Gastroesophageal sphincter (tissue), 4 donors: Measurements from ENCODE around the gene WSB2. TPM values are rescaled to one million over a fixed set of nuclear protein-coding genes. Genes with fewer than 3 reads are reported as not detected.
A peak's percentile ranks its signal among the peaks of the same experiment; 100 is the strongest.

ENCODE experiments used
- ATAC-seq: fragments of 150-250 bp; one replicate; pipeline ENCODE4 v1.9.1; 2016; ENCODE audit warnings: mild to moderate bottlenecking, moderate library complexity
- H3K27ac ChIP-seq, 4 donors: fragments of 200-600 bp; sonication (generic) in 3 of 4; 1 replicate in 3 of 4; 2 replicates in 1 of 4; pipeline ENCODE4 v1.5.1; 2016 to 2019
- H3K27me3 ChIP-seq: fragments of 200-600 bp; sonication (generic); one replicate; pipeline ENCODE4 v1.5.1; 2019
- H3K36me3 ChIP-seq, 2 donors: fragments of 200-600 bp; sonication (generic); one replicate each; pipeline ENCODE4 v1.5.1; 2019; ENCODE audit warnings: control low read depth in 1 of 2
- H3K4me1 ChIP-seq, 3 donors: fragments of 200-600 bp; sonication (generic); 1 replicate in 2 of 3; 2 replicates in 1 of 3; pipeline ENCODE4 v1.5.1; 2016 to 2019; ENCODE audit warnings: control low read depth in 2 of 3
- H3K4me3 ChIP-seq, 2 donors: fragments of 200-600 bp; sonication (generic); one replicate each; pipeline ENCODE4 v1.5.1; 2019; ENCODE audit warnings: mild to moderate bottlenecking in 1 of 2, moderate library complexity in 1 of 2
- H3K9me3 ChIP-seq, 3 donors: fragments of 200-600 bp; sonication (generic); one replicate each; pipeline ENCODE4 v1.5.1; 2017 to 2019; ENCODE audit warnings: control low read depth in 2 of 3
- EP300 ChIP-seq: sonication (generic); formaldehyde crosslinking; IDR thresholded peaks from one replicate; pipeline ENCODE4 v1.6.1; 2017; ENCODE audit warnings: antibody characterized with exemption, mild to moderate bottlenecking
- POLR2A ChIP-seq, 2 donors: fragments of 450-650 bp; IDR thresholded peaks; one replicate each; pipeline ENCODE4 v1.6.1; 2017; ENCODE audit warnings: antibody characterized with exemption in 2 of 2, mild to moderate bottlenecking in 2 of 2, moderate library complexity in 1 of 2
- POLR2AphosphoS5 ChIP-seq: sonication (generic); formaldehyde crosslinking; IDR thresholded peaks from one replicate; pipeline ENCODE4 v1.6.1; 2017; ENCODE audit warnings: antibody characterized with exemption
- WGBS, 2 donors: methylation state at CpG; one replicate each; pipeline ENCODE4 v1.1.5; 2018; ENCODE audit warnings: low coverage in 1 of 2; 5-methylcytosine and 5-hydroxymethylcytosine counted together
- total RNA-seq, 4 donors: library from RNA; depleted of rRNA; stranded (reverse); fragments of >200 nt; gene quantifications; one replicate each; pipeline ENCODE4 v1.1.0, GENCODE V29; 2016
- TF ChIP-seq, protein P1 (sequence below), 4 experiments: fragments of 200-600 bp in 2 of 4; fragments of 450-650 bp in 2 of 4; sonication (generic) in 1 of 4; IDR thresholded peaks; one replicate each; pipeline ENCODE4 v1.5.1; 2017 to 2019; ENCODE audit warnings: antibody characterized with exemption in 4 of 4, mild to moderate bottlenecking in 2 of 4, moderate library complexity in 2 of 4

WSB2 gene
- total RNA-seq, 4 donors from 2014 or later: 73.0 to 85.9 (median 81.5) TPM

DNA sequence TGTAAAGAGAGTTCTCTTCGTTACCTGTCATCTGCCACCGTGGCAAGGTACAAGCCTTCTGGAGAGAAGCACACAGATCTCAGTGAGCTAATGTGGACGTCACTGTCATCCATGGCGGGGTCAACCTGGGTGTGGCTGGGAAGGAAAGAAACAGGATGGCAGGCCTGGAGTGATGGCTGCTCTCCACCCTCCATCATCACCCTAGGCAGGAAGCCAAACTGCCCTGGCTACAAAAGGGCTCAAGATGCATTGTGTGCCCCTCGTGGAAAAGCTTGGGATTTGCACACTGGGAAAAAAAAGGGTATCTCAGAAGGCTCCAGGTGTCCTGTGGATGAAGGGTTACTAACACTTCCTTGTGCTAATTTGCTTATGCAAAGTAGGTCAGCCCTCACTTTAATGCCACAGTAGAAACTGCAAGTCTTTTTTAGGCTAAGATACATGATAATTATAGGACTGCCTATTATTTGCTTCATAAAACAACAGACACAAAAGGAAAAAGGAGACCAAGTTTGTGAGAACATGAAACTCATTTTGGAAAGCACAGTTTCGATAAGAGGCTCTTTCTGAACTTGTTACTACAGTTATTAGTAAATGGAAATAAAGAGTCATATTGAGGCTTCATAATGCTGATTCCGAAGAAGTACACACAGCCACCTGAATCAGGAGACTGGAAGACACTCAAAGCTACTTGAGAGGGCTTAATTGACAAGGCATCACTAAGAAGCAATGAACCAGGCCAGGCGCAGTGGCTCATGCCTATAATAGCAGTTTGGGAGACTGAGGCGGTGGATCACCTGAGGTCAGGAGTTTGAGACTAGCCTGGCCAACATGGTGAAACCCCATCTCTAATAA lies 25.6 kb downstream of the WSB2 start:
- peaks cover 0 to 100% of the 10 kb centered on the region in 2 donors for H3K36me3 ChIP-seq

DNA sequence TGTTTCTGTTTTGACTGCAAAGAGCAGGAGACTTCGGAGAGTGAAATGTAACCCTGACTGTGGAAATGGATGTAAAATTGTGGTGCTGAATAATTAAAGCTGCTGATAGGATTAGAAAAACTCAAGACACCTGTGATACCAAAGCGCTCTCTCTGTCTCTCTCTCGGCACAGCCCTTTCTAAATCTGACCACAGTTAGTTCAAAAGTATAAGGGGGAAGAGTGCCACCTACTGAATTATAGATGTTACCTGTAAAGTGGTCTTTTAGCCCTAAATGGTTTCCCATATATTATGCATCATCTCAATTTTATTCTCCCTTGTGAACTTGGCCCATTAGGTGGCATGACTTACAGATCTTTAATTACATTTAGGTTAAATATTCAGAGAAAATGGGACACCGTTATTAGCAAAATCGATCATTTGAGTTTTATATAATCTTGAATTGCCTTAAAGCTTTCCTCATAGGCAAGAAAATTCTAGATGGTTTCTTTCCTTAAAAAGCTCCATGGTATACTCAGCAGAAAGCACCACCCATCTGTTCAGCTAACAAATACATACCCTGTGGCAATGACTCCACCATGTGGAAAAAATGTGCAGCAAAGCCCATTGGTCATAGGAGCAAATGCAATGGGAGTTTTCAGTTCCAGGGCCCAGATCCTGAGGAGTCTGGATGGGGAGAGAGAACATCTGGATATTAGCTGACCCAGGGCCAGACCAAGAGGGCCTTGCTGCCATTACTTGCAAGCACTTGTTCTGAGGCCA lies 26.4 kb downstream of the WSB2 start:
- H3K36me3 ChIP-seq: peaks cover 0 to 100% of the 10 kb centered on the region in 2 donors
- WGBS, 2 donors: 93 to 95% methylated on average over 5 of the region's 5 CpGs
- peaks cover 0 to 13% (median 0%) of the 10 kb centered on the region in 3 donors for H3K4me1 ChIP-seq
- ATAC-seq: peak; percentile 60
- H3K27me3 ChIP-seq: no peaks in the 10 kb centered on the region
- H3K27ac ChIP-seq: peak overlapping the region in 1 of 4 donors; percentile 16
- no peak for TF ChIP-seq POLR2AphosphoS5
- TF ChIP-seq, protein P1, sequence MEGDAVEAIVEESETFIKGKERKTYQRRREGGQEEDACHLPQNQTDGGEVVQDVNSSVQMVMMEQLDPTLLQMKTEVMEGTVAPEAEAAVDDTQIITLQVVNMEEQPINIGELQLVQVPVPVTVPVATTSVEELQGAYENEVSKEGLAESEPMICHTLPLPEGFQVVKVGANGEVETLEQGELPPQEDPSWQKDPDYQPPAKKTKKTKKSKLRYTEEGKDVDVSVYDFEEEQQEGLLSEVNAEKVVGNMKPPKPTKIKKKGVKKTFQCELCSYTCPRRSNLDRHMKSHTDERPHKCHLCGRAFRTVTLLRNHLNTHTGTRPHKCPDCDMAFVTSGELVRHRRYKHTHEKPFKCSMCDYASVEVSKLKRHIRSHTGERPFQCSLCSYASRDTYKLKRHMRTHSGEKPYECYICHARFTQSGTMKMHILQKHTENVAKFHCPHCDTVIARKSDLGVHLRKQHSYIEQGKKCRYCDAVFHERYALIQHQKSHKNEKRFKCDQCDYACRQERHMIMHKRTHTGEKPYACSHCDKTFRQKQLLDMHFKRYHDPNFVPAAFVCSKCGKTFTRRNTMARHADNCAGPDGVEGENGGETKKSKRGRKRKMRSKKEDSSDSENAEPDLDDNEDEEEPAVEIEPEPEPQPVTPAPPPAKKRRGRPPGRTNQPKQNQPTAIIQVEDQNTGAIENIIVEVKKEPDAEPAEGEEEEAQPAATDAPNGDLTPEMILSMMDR (IDR thresholded peaks at IDR 0.05): peak in 3 of 4 experiments; percentile 30 to 51 (median 45)
- no peaks in the 10 kb centered on the region for H3K9me3 ChIP-seq
- H3K4me3 ChIP-seq: no peak overlapping the region

More for the DNA sequence above, 25.6 kb downstream of the WSB2 start:
- Histone ChIP-seq H3K27me3 (no peaks in the 10 kb centered on the region), H3K9me3 (no peaks in the 10 kb centered on the region), H3K4me3 (no peak overlapping the region), H3K4me1 (peaks cover 0 to 13% (median 0%) of the 10 kb centered on the region in 3 donors), H3K27ac (peak overlapping the region in 1 of 4 donors; percentile 16)
- 91 to 96% methylated on average over 4 of the region's 9 CpGs for WGBS, 2 donors
- ATAC-seq: peak; percentile 13
- TF ChIP-seq, protein P1 (IDR thresholded peaks at IDR 0.05): no peak
- no peak for TF ChIP-seq EP300
- no peak for TF ChIP-seq POLR2AphosphoS5
- no peak for TF ChIP-seq POLR2A (IDR thresholded peaks at IDR 0.05)

DNA sequence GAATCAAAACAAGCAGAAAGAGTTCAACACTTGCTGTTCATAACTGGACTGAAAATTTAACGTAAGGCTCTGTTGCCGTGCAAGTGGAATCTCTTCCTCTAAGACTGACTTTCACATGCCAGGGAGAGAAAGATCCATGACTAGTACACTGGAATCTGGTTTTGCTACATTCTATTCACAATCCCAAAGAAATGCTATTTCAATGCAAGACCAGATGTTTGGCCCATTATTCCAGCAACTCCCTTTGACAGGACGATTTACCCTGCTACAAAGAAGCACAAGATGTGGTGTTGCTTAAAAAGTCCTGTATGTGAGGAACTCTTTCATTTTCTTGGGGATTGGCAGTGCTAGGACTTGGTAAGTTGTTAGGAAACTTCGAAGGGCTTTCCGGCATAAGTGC lies 27.1 kb downstream of the WSB2 start:
- no peak overlapping the region for H3K4me3 ChIP-seq
- H3K9me3 ChIP-seq: no peaks in the 10 kb centered on the region
- no peak for TF ChIP-seq POLR2AphosphoS5
- TF ChIP-seq, protein P1 (IDR thresholded peaks at IDR 0.05): no peak
- TF ChIP-seq EP300: no peak
- TF ChIP-seq POLR2A (IDR thresholded peaks at IDR 0.05): no peak
- ATAC-seq: no peak
- no peak overlapping the region for H3K27ac ChIP-seq
- WGBS, 2 donors: 66 to 77% methylated on average over 3 of the region's 5 CpGs
- peaks cover 0 to 13% (median 0%) of the 10 kb centered on the region in 3 donors for H3K4me1 ChIP-seq
- H3K27me3 ChIP-seq: no peaks in the 10 kb centered on the region
- H3K36me3 ChIP-seq: peaks cover 0 to 100% of the 10 kb centered on the region in 2 donors

DNA sequence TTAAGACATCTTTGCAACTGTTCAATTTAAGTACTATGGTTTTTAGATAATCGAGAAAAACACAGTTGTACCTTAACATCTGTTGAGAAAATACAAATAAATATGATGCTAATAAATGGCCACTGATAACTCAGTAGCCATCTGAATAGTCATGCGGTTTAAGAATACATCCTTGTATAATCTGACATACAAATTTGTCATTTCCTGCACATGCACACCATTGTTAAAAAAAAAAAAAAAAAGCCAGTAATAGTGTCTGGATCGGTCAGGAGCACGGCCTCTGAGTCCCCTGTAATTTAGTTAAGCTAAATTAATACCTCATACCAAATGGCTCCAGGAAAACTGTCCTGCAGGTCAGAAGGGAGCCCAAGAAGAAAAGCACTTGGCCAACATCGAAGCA lies 27.7 kb downstream of the WSB2 start:
- ATAC-seq: no peak
- Histone ChIP-seq H3K27ac (no peak overlapping the region), H3K4me1 (peaks cover 0 to 13% (median 0%) of the 10 kb centered on the region in 3 donors), H3K9me3 (no peaks in the 10 kb centered on the region), H3K4me3 (no peak overlapping the region), H3K36me3 (peaks cover 0 to 100% of the 10 kb centered on the region in 2 donors), H3K27me3 (no peaks in the 10 kb centered on the region)
- 69 to 70% methylated on average over 5 of the region's 5 CpGs for WGBS, 2 donors
- TF ChIP-seq POLR2A (IDR thresholded peaks at IDR 0.05): no peak
- TF ChIP-seq, protein P1 (IDR thresholded peaks at IDR 0.05): no peak
